ENCODE measurements around the gene CXCL1.

The CXCL1 gene

GRCh38 chr4:73869130-73870055, at the start of gene CXCL1:
TSS of gene CXCL1 (plus strand) at chr4:73869393. CDS start at chr4:73869471, 78 bp downstream.
- DNase-seq, result peak; percentile 27

DNA sequence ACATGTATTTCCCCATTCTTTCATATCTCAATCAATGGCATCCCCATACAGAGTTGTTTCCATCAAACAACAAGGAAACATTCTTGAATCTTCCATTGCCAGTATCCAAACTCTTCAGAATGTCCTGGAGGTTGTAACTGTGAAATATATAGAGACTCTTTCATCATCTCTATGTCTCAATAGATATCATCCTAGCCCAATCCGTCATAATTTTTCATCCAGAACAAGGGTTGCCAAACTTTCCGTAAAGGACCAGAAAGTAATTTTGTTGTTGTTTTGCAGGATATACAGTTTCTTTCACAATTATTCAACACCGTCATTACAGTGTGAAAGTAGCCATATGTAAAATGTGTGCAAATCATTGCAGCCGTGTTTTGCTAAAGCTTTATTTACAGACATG, 47.9 kb upstream of the CXCL1 start:
- DNase-seq, result no peak

- no peak for DNase-seq
Observed at GRCh38 chr4:73822389-73822788, 46.8 kb upstream of the CXCL1 start.

GRCh38 chr4:73822812-73823504, 46.2 kb upstream of the CXCL1 start:
- no peak for DNase-seq

DNA sequence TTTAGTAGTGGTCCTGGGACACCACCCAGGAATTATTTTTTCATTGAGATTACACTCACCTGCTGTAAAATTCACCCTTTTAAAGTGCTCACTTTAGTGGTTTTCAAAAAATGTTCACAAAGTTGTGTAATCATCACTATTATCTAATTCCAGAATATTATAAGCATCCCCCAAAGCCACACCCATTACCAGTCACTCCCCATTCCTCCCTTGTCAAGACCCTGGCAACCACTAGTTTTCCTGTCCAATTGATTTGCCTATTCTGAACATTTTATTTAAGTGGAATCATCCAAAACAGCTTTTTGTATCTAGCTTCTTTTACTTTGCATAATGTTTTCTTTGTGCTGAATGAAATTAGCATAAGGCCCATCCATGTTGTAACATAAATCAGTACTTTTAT, 45.4 kb upstream of the CXCL1 start:
- no peak for DNase-seq

GRCh38 chr4:73828956-73829355, 40.2 kb upstream of the CXCL1 start:
- DNase-seq, result no peak

- no peak for DNase-seq
Observed at GRCh38 chr4:73831569-73831968, 37.6 kb upstream of the CXCL1 start.

DNA sequence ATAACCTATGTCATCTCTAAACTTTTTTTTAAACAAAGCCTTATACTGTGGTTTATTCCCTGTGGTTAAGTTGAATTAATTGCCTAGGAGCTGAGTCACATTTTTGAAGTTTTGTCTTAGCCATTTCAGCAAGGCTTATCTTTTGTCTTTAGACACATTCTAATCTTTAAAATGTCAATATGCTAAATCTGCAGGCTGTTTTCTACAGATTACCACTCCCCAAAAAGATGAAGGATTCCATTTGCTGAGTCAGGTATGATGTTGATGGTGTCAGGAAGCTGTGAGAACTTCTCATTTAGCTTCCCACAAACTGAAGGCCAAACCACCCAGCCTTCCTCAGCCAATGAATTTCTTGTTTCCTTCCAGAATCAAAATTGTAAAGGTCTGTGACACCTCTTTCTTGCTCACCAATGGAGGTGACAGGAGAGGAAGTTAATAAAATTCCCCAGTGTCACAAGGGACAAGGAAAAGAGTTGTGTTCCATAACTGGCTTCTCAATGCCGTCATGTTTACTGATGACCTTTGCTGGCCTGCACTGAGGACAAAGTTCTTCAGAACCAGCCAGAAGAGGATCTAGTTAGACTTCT, 36.4 kb upstream of the CXCL1 start:
- no peak for DNase-seq

- peak; percentile 30 for DNase-seq
Observed at GRCh38 chr4:73836373-73837279, 32.6 kb upstream of the CXCL1 start, which contains the start of gene CXCL6. TSS of gene CXCL6 (plus strand) at chr4:73836678. CDS start at chr4:73836751, 73 bp downstream.

DNA sequence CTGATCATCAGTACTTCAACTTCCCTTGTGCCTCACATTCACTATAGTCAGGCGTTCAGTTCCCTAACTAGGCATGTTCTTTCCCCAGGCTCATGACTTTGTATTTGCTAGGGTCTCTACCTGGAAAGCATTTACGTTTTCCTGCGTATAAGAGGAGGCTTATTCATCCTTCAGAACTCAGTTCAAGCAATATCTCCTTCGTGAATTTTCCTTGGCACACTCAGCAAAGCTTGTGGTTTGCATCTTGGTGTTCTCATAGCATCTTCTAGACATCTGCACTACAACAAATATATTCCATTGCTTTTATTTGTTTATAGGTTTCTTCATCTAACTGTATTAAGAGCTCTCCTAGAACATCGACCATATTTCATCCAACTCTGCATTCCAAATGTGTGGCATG, 30.1 kb upstream of the CXCL1 start:
- no peak for DNase-seq

GRCh38 chr4:73839715-73840114, 29.5 kb upstream of the CXCL1 start:
- no peak for DNase-seq

GRCh38 chr4:73841243-73841925, 27.8 kb upstream of the CXCL1 start:
- no peak for DNase-seq

- DNase-seq, result no peak
Observed at GRCh38 chr4:73842696-73843095, 26.5 kb upstream of the CXCL1 start.

DNA sequence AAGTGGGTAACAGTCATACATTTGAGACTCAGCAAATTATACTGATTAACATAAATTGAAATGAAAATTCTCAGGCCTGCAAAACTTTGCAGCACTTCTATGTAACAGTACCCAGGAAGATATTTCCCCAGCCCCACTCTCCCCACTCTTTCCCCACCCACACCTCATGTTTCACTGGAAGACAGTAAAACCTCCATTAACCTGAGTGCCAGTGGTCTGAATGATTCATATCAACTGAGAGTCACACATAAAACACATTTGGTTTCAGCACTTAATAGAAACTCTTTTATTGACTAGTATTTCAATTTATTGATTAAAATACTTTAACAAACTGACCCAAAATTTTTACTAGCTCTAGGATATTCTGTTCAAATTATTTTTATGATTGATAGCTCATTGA, 25.8 kb upstream of the CXCL1 start:
- no peak for DNase-seq

DNA sequence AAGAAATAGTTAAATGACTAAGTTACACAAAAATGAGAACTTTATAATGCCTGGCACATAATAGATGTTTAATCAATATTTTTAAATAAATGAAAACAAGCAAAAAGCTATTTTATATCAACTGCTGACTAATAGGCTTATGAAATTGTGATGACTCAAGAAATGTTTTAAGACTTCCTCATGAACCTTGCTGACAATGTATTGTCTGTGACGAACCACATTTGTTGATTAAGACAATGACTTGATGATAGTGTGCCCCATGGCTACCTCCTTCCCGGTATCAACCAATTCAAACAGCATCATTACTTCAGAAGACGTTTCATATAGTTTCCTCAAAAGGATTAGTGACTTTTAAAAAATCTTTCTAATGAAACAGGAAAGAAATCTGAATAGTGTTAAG, 24.8 kb upstream of the CXCL1 start:
- no peak for DNase-seq

- DNase-seq, result no peak
Observed at GRCh38 chr4:73844806-73845205, 24.4 kb upstream of the CXCL1 start.

GRCh38 chr4:73847526-73848182, 21.5 kb upstream of the CXCL1 start:
- DNase-seq, result no peak

- DNase-seq, result no peak
Observed at GRCh38 chr4:73848183-73848777, 20.9 kb upstream of the CXCL1 start.

GRCh38 chr4:73850261-73850970, 18.8 kb upstream of the CXCL1 start:
- DNase-seq, result no peak

DNA sequence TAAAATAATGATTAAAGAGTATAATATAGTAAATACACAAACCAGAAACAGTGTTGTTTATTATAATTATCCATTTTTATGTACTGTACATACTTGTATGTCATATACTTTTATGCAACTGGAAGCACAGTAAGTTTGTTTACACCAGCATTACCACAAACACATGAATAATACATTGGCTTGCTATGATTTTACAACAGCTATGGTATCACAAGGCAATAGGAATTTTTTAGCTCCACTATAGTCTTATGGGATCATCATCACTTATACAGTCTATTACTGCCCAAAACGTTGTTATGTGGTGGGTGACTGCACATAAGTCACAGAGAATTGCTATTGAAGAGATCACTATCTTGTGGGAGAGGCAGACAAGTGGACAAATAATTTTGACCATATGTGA, 17.9 kb upstream of the CXCL1 start:
- DNase-seq, result no peak

Measured in femur (tissue), 1 donor.